PFSK-1 (cell line): ENCODE measurements around the gene MS4A8.

Experiments
- FOXP2 ChIP-seq: optimal IDR thresholded peaks from 2 replicates; pipeline ENCODE3; 2011; ENCODE audit warnings: borderline replicate concordance, control low read depth, inconsistent platforms; ENCODE audit not compliant: insufficient read depth; ENCODE audit errors: extremely low read length, extremely low read depth
- POLR2AphosphoS5 ChIP-seq: IDR thresholded peaks from 2 replicates; pipeline ENCODE4 v1.6.1; 2012; ENCODE audit warnings: low read depth, mild to moderate bottlenecking, control low read depth, low read length, moderate library complexity
- SIN3A ChIP-seq: IDR thresholded peaks from 2 replicates; pipeline ENCODE4 v1.6.1; 2012; ENCODE audit warnings: mild to moderate bottlenecking, low read length, moderate library complexity, borderline replicate concordance; ENCODE audit not compliant: insufficient read depth
- TAF1 ChIP-seq: IDR thresholded peaks from 2 replicates; pipeline ENCODE4 v1.6.1; 2012; ENCODE audit warnings: low read length, control low read depth, borderline replicate concordance; ENCODE audit not compliant: insufficient read depth
- TF ChIP-seq, protein P1 (sequence below), 2 experiments: IDR thresholded peaks; 2 replicates each; pipeline versions ENCODE4 v1.6.1 to v1.8.0; 2011 to 2012; ENCODE audit warnings: low read depth in 2 of 2, low read length in 2 of 2, control low read depth in 1 of 2, inconsistent platforms in 1 of 2, mild to moderate bottlenecking in 1 of 2, moderate library complexity in 1 of 2; ENCODE audit not compliant: insufficient read depth in 1 of 2

DNA sequence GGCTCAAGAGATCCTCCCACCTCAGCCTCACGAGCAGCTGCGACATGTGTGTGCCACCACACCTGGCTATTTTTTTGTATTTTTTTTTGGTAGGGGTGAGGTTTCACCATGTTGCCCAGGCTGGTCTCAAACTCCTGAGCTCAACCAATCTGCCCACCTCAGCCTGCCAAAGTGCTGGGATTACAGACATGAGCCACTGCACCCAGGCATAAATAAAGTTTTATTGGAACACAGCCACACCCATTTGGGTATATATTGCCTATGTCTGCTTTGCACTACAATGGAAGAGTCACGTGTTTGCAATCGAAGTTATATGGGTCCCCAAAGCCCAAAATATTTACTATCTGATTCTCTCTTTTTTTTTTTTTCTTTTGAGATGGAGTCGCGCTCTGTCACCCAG is 55.5 kb downstream of the MS4A8 start:
- TF ChIP-seq, protein P1, sequence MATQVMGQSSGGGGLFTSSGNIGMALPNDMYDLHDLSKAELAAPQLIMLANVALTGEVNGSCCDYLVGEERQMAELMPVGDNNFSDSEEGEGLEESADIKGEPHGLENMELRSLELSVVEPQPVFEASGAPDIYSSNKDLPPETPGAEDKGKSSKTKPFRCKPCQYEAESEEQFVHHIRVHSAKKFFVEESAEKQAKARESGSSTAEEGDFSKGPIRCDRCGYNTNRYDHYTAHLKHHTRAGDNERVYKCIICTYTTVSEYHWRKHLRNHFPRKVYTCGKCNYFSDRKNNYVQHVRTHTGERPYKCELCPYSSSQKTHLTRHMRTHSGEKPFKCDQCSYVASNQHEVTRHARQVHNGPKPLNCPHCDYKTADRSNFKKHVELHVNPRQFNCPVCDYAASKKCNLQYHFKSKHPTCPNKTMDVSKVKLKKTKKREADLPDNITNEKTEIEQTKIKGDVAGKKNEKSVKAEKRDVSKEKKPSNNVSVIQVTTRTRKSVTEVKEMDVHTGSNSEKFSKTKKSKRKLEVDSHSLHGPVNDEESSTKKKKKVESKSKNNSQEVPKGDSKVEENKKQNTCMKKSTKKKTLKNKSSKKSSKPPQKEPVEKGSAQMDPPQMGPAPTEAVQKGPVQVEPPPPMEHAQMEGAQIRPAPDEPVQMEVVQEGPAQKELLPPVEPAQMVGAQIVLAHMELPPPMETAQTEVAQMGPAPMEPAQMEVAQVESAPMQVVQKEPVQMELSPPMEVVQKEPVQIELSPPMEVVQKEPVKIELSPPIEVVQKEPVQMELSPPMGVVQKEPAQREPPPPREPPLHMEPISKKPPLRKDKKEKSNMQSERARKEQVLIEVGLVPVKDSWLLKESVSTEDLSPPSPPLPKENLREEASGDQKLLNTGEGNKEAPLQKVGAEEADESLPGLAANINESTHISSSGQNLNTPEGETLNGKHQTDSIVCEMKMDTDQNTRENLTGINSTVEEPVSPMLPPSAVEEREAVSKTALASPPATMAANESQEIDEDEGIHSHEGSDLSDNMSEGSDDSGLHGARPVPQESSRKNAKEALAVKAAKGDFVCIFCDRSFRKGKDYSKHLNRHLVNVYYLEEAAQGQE (IDR thresholded peaks at IDR 0.05; ENCODE audit: insufficient read depth in 1 of 2, low read depth in 2 of 2, low read length in 2 of 2) = no peak
- TF ChIP-seq TAF1 = no peak
- no peak for TF ChIP-seq POLR2AphosphoS5
- TF ChIP-seq SIN3A = no peak
- TF ChIP-seq FOXP2 = no peak
